HL-60 (cell line): ENCODE measurements around the gene VOPP1.

ENCODE experiments used
- DNase-seq, 2 experiments: peaks; one replicate each; pipeline ENCODE4 v3.0.0-alpha.2; 2010 to 2020; ENCODE audit warnings: low read depth in 1 of 2, low spot score in 1 of 2
- H3K27ac ChIP-seq: fragments of 250-450 bp; sonication (Bioruptor Pico); replicated peaks from 2 replicates; pipeline ENCODE4 v1.5.1; 2020; ENCODE audit warnings: mild to moderate bottlenecking, moderate library complexity
- H3K27me3 ChIP-seq: fragments of 250-450 bp; sonication (Bioruptor Pico); 2 replicates; pipeline ENCODE4 v1.5.1; 2021; ENCODE audit warnings: mild to moderate bottlenecking, moderate library complexity; ENCODE audit not compliant: insufficient read depth, poor library complexity, severe bottlenecking
- H3K4me3 ChIP-seq: replicated peaks from 2 replicates; pipeline ENCODE4 v1.5.1; 2011; ENCODE audit warnings: mild to moderate bottlenecking, control low read depth, low read length; ENCODE audit not compliant: insufficient read depth
- CTCF ChIP-seq: IDR thresholded peaks from one replicate; pipeline ENCODE4 v1.5.1; 2011; ENCODE audit warnings: low read length, control low read depth, inconsistent platforms; ENCODE audit not compliant: insufficient read depth
- GABPA ChIP-seq: IDR thresholded peaks from 2 replicates; pipeline ENCODE4 v1.6.1; 2012; ENCODE audit warnings: low read depth
- POLR2AphosphoS5 ChIP-seq: IDR thresholded peaks from 2 replicates; pipeline ENCODE4 v1.6.1; 2012; ENCODE audit warnings: low read depth
- REST ChIP-seq: IDR thresholded peaks from 2 replicates; pipeline ENCODE4 v1.6.1; 2012; ENCODE audit warnings: low read depth; ENCODE audit not compliant: insufficient replicate concordance
- SPI1 ChIP-seq: IDR thresholded peaks from 2 replicates; pipeline ENCODE4 v1.6.1; 2012; ENCODE audit warnings: low read depth, mild to moderate bottlenecking, borderline replicate concordance

The VOPP1 gene

GRCh38 chr7:55520426-55521140 lies 51.7 kb downstream of the VOPP1 start:
- no peak for DNase-seq
- Histone ChIP-seq H3K27ac (no peak overlapping the region), H3K27me3 (no peaks in the 10 kb centered on the region), H3K4me3 (no peak overlapping the region)
- no peak for TF ChIP-seq SPI1
- TF ChIP-seq POLR2AphosphoS5 = no peak
- TF ChIP-seq REST = no peak
- TF ChIP-seq GABPA = no peak
- no peak for TF ChIP-seq CTCF

- no peak for TF ChIP-seq POLR2AphosphoS5
- no peak for TF ChIP-seq GABPA
- TF ChIP-seq SPI1 = no peak
- TF ChIP-seq REST = no peak
- no peak for TF ChIP-seq CTCF
- no peaks in the 10 kb centered on the region for H3K27me3 ChIP-seq
- no peak overlapping the region for H3K27ac ChIP-seq
- no peak for DNase-seq
- no peak overlapping the region for H3K4me3 ChIP-seq
Observed at GRCh38 chr7:55518836-55519235, 53.5 kb downstream of the VOPP1 start.

GRCh38 chr7:55517936-55518689 lies 54.2 kb downstream of the VOPP1 start:
- Histone ChIP-seq H3K4me3 (no peak overlapping the region), H3K27ac (no peak overlapping the region), H3K27me3 (no peaks in the 10 kb centered on the region)
- no peak for DNase-seq
- TF ChIP-seq SPI1 (no peak), REST (no peak), POLR2AphosphoS5 (no peak), CTCF (no peak), GABPA (no peak)
